ENCODE data around the gene CMPK2.
"Not testable (repeated sequence)": the region's sequence is repeated elsewhere in the genome, so short reads cannot be mapped to it uniquely, and the experiment has no call there.

Gene CMPK2, protein sequence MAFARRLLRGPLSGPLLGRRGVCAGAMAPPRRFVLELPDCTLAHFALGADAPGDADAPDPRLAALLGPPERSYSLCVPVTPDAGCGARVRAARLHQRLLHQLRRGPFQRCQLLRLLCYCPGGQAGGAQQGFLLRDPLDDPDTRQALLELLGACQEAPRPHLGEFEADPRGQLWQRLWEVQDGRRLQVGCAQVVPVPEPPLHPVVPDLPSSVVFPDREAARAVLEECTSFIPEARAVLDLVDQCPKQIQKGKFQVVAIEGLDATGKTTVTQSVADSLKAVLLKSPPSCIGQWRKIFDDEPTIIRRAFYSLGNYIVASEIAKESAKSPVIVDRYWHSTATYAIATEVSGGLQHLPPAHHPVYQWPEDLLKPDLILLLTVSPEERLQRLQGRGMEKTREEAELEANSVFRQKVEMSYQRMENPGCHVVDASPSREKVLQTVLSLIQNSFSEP
- long read RNA-seq, donor 1: 0 reads
- long read RNA-seq, donor 2, partial matches to known transcripts: 0 of 1 reads
- long read RNA-seq, donor 2, other reads (novel, unspliced or antisense): 0 of 1 reads
- long read RNA-seq, donor 3, partial matches to known transcripts: 0 of 2 reads
- long read RNA-seq, donor 3, other reads (novel, unspliced or antisense): 0 of 2 reads
- long read RNA-seq, donor 4, partial matches to known transcripts: 0 of 1 reads
- long read RNA-seq, donor 4, other reads (novel, unspliced or antisense): 0 of 1 reads
- long read RNA-seq, donor 5, partial matches to known transcripts: 0 of 2 reads
- long read RNA-seq, donor 5, other reads (novel, unspliced or antisense): 0 of 2 reads
- long read RNA-seq, donor 6, partial matches to known transcripts: 0 of 1 reads
- long read RNA-seq, donor 6, other reads (novel, unspliced or antisense): 0 of 1 reads
- long read RNA-seq, donor 7, partial matches to known transcripts: 0 of 3 reads
- long read RNA-seq, donor 7, other reads (novel, unspliced or antisense): 0 of 3 reads
- long read RNA-seq, donor 8, partial matches to known transcripts: 0 of 1 reads
- long read RNA-seq, donor 8, other reads (novel, unspliced or antisense): 0 of 1 reads

DNA sequence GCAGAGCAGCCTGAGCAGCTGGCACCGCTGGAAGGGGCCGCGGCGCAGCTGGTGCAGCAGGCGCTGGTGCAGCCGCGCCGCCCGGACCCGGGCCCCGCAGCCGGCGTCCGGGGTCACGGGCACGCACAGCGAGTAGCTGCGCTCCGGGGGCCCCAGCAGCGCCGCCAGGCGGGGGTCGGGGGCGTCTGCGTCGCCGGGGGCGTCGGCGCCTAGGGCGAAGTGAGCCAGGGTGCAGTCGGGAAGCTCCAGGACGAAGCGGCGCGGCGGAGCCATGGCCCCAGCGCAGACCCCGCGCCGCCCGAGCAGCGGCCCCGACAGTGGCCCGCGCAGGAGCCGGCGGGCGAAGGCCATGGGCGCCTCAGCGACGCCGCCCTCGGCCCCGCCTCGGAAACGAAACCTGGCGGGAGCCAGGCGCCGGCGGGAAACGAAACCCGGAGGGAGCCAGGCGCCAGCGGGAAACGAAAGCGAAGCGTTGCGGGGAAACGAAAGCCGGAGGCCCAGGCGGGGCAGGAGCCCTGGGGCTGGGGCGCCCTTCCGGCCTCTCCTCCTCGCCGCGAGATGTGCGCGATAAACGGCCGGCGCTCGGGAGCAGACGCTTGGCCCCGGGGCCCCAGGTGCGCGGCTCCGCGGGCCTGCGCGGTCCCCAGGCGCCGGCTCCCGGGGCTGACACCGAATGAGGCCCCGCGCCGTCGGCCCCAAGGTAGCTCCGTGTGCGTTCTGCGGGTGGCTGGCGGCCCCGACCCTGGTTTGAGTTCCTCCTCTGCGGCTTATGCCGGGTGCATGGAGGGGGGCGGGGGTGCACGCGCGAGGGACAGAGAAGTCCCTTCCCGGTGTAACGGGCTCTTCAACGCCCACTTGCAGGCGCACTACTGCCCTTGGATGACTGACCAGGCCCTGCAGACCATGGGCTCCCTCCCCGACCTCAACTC, at the start of gene CMPK2:
Gene CMPK2, minus strand, starts transcription at position 562 of the 929 bp plus-strand sequence. Its CDS starts 211 bp downstream, at position 351.
- DNase-seq: peak; percentile 88

DNA sequence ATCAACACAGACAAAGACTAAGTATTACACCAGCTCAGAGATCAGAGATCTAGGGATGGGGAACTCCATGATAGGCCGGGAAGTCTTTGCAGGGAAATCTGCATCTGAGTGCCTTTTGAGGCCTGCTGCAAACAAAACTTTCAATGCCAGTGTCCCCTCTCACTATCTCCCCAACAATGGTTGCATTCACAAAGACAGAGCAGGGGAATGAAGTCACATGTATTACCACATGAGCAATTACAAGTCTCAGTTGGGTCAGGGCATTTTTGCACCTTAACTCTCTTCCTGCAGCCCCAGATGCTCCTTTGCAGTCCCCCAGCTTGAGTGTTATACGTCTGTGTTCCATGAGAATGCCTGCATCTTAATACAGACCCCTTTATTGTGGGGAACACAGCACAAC, 49.7 kb upstream of the CMPK2 start:
- DNase-seq: no peak

DNA sequence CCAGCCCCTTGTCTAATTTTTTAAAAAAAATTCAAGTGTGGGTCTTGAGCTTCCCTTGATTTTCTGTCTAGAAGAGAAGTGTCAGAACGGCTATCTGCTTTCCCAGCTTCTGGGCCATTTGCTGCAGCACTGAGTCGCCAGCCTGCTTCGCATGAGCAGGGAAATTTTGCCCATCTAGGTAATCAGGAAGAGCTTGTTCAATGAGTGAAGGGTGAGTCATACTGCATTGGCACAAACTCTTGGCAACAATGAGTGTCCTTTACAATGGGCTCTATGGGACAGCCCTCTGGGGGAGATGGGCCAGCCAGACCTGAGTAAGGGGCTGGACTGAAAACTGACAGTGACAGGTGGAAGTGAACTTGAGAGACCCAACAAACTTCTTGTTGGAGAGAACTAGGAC, 49.1 kb upstream of the CMPK2 start:
- DNase-seq: no peak

DNA sequence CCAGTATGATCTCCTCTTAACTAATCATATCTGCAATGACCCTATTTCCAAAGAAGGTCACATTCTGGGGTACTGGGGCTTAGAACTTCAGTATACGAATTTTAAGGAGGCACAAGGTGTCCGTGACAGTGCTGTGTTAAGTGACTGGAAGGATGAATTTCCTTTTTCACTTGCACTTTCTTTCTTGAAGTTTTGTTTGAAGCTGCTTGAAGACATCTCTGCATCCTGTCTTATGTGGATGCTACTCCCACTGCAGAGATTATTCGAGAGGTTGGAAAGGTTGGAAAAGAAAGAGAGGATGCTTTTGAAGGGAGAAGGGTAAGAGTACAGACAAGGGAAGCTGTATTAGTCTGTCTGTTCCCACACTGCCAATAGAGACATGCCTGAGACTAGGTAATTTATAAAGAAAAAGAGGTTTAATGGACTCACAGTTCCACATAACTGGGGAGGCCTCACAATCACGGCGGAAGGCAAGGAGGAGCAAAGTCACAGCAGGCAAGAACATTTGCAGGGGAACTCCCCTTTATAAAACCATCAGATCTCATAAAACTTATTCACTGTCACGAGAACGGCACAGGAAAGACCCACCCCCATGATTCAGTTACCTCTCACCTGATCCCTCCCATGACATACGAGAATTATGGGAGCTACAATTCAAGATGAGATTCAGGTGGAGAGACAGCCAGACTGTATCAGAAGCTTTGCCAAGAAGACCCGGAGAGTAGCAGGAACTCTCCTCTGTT, 47.9 kb upstream of the CMPK2 start:
- no peak for DNase-seq

DNA sequence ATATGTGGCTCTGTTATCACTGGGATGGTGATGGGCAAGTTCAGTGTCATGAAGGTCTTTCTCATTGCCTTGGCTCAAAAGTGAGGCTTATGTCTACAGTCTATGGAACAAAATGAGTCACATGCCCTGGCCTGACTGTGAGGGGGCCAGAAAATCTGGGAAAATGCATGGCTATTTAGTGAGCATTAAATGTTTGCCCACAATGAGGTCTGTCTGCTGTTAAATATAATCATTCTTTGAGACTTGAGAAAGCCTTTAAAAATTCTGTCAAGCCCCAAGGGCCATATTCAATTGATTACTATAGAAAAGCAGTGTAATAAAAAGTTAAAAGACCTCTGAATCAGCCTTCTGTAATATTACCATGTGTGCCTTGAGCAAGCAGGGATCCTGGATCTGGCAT, 46.0 kb upstream of the CMPK2 start:
- DNase-seq: no peak

DNA sequence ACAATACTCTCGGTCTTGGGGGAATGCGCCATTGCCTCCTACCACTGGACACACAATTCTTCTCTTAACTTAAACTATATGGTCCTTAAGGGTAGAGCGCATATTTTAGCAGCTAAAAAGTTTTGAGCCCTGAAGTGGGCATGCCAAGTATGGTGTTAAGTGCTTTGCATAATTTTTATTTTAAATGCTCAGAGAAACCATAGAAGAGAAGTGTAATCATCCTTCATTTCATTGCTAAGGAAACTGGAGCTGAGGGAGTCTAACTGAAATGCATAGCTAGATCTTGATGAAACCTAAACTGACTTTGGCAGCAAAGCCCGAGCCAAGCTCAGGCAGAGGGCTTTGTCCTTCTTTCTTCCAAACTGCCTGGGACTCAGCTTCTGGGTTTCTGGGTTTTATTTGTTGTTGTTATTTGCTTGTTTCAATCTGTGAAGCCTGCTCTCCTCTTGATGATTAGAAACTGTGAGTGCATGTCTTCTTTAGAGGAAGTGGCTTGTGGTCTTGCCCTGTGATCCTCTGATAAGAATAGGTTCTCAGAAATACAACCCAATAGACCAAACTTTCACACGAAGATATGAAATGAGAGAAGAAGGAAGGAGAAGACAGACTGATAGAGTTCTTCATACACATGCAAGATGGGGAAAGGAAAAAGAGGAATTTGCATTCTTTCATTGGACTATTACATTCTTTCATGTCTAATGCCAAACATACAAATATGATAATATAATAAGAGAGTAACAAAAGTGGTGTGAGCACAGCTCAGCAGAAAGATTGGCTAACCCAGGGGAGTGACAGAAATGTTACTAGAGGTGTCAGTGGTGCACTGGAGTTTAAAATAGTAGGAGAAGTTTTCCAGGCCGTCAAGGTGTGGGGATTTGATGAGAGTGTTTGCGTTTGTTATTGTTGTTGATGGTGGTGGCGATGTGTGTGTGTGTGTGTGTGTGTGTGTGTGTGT, 44.0 kb upstream of the CMPK2 start:
- no peak for DNase-seq

DNA sequence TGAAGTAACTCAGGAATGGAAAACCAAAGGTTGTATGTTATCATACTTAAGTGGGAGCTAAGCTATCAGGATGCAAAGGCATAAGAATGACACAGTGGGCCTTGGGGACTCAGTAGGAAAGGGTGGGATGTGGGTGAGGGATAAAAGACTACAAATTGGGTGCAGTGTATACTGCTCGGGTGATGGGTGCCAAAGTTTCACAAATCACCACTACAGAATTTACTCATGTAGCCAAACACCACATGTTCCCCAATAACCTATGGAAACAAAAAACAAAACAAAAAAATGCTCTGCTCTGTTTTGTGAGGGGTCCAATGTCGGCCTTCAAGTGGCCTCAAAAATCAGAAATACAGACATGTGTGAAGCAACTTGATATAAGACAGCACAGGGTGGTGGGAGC, 42.6 kb upstream of the CMPK2 start:
- no peak for DNase-seq

DNA sequence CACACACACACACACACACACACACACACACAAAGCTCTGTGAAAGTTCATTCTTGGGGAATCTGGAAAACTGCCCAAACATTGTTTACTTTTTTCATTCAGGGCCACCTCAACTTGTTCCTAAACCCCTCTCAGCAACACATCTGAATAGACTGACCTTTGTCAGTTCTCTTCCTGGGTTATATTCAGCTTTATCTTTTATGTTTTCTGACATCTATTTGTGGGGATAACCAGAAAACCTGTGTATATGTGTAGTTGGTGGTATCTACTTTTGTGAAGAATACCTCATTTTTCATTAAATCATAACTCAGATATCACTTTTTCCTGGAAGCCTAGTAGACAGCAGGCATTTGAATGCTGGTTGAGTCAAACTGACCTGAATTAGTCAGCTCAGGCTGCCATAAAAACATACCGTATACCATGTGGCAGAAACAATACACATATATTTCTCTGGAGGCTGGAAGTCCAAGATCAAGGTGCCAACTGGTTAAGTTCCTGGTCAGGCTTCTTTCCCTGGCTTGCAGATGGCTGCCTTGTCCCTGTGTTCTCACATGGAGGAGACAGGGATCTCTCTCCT, 40.5 kb upstream of the CMPK2 start:
- DNase-seq: no peak

DNA sequence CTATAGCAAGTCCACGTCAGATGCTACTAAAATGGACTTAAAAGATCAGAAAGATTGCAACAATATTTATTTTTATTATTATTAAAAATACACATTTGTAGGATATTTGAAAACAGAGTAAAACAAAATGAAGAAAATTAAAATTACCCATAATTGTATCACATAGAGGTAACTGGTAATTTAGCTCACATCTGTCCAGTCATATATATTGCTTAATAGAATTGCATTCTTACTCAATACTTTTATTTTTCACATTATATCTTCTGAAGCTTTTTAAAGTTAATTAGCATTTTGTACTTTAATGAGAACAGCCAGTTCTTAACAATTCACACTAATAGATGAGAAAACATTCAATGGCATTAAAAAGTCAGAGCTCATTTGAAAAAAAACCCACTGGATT, 40.0 kb upstream of the CMPK2 start:
- no peak for DNase-seq

DNA sequence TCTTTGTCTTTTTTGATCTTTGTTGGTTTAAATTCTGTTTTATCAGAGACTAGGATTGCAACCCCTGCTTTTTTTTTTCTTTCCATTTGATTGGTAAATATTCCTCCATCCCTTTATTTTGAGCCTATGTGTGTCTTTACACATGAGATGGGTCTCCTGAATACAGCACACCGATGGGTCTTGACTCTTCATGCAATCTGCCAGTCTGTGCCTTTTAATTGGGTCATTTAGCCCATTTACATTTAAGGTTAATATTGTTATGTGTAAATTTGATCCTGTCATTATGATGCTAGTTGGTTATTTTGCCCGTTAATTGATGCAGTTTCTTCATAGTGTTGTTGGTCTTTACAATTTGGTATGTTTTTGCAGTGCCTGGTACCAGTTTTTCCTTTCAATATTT, 36.9 kb upstream of the CMPK2 start:
- not testable (repeated sequence) for DNase-seq

DNA sequence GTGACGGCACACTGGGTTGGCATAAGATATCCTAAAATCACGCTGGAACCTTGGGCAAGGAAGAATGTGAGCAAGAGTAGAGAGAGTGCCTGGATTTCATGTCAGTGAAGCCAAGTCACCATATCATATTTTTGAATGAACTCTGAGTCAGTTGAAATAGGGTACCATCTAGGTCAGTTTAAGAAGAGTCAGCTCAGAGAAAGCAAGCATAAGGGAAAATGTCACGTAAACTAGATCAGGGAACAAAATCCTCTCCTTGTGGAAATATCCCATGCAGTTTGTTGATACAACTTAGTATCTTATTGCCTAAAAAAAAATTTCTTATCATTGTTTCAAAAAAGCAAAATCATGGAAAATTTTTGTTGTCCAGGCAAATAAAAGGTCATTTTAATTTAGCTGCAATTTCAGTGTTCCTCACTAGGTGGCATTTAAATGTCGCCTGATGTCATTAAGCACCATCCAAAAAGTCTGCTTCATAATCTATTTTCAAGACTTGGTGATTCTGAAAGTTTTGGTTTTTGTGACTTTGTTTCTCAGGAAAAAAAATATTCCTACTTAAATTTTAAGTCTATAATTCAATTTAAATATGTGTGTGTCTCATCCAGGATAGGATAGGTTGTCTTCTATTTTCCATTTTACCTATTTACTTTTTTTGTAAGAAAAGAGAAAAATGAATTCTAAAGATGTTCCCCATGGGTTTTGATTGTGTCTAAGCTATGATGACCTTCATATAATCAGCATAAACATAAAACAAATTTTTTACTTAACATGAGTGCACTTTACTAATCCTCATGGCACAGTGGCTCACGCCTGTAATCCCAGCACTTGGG, 31.4 kb upstream of the CMPK2 start:
- DNase-seq: peak; percentile 32

DNA sequence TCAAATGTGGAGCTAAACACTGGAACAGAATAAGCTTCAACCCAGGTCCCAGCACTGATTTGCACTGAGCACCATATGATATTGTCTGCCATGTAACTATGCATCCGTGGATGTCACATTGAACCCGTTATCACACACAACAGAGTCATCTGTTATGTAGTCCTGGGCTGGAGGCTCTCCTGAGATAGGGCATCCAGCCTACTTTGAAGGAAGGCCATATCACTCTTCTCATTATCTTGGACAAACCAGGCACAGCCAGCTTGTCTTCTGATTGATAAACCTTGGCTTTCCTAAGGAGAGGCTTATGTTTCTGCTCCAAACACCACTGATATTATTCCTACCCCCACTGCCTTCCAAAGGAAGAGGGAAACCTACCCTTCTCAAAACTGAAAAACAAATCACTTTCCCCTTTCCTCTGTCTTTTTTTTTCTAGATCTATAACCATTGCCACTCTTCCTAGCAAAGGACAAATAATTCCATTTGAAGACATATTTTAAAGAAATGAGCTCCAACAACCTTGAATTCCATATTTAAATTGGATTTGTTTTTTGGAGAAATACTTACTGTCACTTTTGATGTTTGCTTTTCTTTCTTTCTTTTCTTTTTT, 28.3 kb upstream of the CMPK2 start:
- no peak for DNase-seq

DNA sequence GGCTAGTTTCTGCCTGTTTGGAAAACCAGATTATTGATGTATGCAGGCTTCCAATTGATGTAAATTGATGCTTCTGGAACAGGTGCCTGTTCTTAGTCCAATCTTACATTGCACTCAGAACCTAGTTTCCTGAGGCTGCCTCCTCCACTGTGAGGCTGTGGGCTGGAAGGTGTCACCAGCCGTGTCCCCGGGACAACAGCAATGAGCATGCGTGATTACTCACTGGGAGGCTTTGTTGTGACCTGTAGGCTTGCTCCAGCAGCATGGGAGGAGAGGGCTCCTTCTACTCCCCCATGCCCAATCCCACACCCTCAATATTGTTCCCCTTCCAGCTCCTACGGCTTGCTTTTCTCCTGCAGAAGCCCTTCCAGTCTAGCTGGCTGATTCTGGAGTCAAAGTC, 23.0 kb upstream of the CMPK2 start:
- DNase-seq: no peak

DNA sequence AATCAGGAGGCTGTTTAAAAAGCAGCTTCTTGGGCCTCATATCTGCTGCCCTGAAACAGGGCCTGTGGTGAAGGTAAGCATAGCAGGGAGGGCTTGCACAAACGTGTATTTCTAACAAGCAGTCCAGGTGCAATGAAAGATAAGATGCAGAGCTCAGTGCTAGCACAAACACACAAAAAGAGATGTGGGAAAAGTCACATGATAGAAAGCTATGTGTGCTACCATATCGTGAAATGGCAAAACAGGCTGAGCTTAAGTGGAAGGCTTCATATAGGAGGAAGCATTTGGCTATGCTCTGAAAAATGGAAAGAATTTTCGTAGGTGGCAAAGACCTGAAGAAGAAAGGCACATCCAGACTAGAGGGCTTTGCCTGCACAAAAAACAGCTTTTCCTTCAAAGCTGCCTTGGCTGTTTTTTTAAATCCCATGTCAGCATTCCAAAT, 22.1 kb upstream of the CMPK2 start:
- DNase-seq: no peak

DNA sequence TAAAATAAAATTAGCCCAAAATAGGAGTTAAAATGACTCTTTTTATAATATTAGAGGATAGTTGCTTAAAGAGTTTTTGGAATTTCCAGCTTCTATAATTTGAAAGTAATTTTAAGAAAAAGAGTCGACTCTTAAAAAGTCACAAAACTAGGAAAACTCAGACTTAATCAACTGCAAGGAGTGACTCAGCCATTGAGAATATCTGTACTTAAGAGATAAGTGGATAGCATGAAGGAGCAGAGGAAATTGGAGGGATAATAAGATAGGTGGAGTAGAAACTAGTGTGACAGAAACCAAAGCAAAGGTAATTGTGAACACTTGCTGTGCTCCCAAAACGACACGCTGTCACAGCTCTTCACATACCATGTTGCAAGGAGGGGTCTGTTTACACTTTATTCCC, 20.3 kb upstream of the CMPK2 start:
- DNase-seq: no peak

DNA sequence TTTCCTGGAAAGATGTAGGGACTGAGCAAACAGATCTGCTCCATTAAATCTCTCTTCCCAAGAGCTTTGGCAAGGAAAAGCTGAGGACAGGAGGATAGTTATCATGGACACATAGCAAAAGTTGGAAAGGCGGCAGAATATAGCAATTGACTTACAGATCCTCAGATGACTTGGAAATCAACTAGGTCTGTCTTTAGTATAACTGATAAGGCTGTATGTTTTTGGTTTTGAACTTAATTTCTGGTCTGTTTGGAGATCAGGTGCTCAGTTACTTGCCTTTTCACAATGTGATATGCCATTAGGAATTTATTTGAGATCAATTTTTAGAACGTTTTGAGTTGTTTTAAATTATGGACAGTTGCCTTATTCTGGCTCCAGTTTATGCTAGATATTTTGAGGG, 19.8 kb upstream of the CMPK2 start:
- DNase-seq: no peak

DNA sequence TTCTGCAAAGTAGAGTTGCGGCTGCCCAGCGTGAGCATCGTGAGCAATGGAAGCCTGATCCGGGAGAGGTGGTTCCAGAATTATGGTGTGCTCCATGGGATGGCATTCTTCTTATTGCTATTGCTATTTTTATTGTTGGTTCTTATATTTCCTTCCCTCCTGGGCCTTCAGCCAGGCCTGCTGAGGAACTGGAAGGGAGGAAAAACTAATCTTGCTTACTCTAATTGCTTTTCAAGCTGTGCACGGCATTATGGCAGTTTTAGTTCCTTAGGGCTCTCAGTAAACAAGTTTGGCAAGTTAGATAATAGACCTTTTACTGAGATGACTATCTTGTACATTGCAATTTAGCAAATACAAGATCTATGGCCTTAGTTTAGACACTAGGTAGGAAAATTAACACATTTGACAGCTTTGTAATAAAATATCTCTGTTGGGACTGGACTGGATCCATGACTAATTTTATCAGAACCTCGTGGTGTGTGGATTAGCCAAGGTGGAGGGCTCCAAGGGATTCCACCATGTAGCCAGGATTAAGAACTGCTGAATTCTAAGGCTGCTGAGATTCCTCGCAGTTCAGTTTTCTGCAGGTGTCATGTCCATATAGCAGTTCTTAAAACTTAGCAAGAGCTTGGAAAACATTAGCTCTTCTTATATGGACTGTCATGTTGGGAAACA, 17.9 kb upstream of the CMPK2 start:
- DNase-seq: no peak

DNA sequence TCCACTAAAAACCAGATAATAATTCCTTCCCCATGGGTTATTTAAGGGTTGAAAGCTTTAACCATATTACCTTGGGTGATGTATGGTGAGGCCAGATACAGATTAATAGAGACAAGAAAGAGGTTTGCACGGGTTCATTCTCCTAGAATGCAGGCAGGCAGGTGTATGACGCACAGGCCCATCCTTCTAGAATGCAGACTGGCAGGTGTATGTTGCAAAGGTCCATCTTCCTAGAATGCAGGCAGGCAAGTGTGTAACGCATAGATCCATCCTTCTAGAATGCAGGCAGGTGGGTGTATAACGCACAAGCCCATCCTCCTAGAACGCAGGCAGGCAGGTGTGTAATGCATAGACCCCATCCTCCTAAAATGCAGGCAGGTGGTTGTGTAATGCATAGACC, 15.8 kb upstream of the CMPK2 start:
- DNase-seq: no peak
